AG20443 (cell line): Measurements from ENCODE around the gene TESMIN.

Source experiments
- DNase-seq: peaks from one replicate; pipeline ENCODE4 v3.0.0; 2012; ENCODE audit warnings: low spot score, mixed read lengths

Gene TESMIN

DNA sequence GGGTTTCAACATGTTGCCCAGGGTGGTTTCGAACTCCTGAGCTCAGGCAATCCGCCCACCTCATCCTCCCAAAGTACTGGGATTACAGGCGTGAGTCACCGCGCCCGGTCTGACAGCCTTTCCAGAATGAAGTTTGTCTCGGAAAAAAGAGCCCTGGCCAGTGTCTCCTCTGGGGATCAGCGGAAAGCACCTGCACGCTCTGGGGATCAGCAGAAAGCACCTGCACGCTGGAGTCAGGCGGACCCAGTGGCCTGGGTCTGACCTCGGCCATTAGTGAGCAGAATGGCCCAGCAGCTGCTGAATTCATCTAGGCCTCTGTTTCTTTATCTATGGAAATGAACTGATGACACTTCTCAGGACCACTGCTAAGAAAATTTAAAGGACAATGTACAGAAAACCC is 10.5 kb upstream of the TESMIN start:
- DNase-seq = no peak

DNA sequence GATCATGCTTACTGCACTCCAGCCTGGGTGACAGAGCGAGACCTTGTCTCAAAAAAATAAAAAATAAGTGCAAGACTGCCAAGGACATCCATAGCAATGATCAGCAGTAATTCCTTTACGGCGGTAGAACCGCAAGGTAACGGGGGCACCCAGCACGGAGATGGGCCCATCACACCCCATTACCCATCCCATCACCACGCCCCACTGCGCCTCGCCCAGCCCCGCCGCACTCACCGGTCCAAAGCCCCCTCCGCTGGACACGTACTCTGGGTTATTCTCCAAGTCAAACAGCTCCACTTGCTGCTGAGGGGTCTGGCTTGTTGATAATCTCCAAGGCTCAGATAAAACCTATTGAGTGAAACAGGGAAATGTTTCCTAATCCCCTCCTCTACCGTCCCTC is 8.7 kb upstream of the TESMIN start:
- DNase-seq = no peak

DNA sequence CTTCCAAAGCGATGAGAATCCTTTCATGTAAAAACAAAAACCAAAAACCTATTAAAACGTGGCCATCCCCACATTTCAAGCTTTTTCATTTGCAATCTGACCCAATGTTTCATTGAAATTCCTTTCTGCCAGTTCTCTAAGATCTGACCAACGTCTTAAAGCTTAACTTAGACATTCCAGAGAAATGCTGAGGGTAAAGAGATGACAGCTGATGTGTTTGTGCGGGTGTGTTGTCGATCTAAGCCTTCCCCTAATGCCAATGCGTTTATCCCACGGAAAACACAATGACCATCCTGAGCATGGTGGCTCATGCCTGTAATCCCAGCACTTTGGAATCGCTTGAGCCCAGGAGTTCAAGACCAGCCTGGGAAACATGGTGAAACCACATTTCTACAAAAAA is 6.4 kb upstream of the TESMIN start:
- DNase-seq = no peak

DNA sequence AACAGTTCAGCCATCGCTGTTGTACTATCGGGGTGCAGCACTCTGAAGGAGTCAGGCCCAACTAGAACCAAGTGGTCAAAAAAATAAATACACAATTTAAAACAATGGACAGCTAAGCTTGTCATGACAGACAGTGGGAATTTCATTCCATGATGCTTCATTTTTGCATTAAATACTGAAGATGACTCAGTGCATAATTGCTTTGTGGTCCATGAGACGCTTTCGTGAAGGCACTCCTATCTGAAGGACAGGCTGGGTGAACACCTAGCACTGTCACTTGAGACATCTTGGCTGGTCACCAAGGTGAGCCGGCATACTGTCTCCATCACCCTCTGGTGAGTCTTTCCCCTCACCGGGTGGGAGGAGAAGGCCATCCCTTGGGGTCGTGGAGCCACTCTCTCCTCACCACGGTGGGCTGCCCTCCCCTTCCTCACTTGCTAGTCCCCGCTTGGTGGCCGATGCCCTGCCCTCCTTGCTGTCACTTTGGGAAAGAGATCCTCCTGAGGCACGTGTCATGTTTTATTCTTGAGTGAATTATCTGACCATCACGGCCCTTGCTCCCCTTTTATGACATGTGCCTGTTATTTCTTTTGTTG is 4.9 kb upstream of the TESMIN start:
- no peak for DNase-seq

DNA sequence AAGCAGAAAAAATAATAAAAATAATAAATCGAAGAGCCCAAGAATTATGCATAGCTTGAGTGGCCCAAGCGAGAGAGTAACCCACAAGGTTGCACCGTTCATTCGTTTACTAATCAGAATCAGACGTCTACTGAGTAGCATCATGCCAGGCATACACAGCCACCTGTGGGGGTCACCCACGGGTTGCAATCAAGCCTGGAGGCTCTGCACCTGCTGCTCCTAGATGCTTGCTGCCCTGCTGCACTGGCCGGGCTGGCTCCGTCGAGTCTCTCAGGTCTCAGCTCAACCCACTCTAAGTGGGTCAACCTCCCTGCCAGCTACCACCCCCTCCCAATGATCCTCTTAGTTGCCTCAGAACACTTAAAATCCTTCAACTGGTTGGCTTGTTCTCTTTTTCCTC is 2.0 kb upstream of the TESMIN start:
- no peak for DNase-seq

DNA sequence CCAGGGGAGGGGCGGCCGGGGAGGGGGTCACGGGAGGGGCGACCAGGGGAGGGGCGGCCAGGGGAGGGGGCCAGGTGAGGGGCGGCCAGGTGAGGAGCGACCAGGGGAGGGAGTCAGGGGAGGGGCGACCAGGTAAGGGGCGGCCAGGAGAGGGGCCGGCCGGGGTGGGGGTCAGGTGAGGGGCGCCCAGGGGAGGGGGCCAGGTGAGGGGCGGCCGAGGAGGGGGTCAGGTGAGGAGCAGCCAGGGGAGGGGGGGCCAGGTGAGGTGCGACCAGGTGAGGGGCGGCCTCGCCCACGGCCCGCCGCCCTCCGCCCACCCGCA is 355 bp downstream of the TESMIN start:
- DNase-seq = no peak

DNA sequence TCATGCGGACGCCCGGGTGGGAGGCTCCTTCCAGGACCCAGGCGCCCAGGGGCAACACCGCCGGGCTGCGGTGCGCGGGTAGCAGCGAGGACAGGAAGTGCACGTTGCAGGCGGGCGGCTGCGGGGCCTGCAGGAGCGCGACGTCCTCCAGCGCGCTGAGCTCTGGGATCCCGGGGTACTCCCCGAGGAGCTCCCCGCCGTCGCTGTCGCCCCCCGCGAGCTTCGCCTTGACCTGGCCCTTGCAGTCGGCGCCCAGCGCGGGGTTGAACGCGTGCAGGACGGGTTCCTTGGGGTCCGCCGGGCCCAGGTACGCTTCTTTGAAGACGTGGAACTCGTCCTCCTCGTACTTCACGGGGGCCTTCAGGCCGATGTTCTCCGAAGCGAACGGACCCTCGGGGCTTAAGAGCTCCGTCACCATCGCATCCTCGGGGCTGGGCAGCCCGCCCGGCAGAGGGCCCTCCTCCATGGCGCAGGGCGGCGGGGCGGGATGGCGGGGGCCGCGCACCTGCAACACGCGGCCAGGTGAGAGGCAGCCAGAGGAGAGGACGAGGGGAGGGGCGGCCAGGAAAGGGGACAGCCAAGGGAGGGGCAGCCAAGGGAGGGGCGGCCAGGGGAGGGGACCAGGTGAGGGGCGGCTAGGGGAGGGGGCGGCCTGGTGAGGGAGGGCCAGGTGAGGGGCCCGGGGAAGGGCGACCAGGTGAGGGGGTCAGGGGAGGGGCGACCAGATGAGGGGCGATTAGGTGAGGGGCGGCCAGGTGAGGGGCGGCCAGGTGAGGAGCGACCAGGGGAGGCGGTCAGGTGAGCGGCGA is 921 bp downstream of the TESMIN start:
- no peak for DNase-seq

DNA sequence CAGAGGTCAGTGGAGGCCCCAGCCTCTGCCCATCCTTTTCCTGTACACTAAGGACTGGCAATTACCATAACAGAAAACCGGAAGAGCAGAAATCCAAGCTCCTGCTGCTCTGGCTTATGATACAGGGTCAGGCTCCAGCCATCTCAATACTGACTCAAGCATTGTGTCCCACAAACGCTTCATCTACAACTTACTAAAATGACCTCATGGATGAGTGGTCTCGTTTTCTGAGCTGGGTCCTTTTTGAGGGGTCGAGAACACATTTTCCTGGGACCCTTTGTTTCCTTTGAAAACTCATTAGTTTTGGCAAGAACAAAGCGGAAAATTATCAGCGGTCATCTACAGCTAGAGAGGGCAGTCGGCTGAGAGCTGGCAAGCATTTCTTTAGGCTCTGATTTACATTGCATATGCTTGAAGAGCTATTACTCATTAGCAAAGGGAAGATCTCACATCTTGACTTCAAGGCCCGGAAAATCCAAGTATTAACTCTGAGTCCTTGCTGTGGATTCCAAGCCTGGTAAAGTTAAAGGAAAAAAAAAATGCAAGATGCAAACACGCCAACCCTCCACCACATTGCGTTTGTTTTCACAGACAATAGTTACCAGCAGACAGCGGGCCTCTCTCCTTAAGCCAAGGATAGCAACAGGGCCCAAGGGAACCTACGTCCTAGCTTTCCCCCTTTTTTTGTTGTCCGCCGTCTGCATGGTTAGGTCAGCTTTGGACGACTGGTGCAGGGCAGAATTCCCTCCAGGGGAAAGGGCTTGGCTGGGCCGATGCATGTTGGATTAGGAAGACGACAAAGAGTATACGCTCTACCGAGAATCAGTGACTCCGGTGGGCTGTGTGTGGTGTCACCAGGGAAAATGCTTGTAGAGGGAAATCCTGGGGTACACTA is 1.8 kb downstream of the TESMIN start:
- no peak for DNase-seq

DNA sequence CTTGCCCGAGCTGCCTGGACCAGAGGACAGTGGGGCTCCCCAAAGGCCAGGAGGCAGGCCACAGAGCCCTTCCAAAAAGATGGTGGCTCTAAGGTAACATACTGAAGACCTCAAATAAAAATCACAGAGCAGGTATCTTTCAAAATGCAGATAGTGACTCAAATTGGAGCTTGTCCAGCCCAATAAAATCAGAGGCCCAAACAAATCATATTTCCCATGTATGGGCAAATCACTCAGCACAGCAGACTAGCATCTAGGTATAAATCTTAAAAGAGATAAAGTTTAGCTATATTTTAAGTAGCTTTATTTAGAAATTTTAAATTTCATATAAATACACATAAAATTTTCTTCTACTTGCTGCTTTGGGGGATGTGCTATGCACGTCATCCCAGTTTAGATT is 3.3 kb downstream of the TESMIN start:
- no peak for DNase-seq

DNA sequence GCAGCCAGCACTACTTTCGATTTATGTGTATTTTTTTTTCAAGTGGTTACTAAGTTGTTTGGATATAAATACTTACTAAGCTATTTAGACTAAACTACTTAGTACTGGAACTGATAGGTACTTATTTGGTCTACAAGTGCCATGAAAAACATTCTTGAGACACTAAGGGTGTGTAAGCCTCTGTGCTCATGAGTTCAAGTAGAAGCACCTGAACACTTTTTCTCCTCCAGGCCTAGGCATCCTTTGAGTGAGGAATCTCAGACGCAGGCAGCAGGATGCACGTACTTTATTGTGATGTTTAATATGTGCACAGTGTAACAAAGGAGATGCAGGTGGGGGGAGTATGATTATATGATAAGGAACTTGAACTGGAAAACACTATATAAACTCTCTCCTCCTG is 7.8 kb downstream of the TESMIN start:
- DNase-seq = no peak

DNA sequence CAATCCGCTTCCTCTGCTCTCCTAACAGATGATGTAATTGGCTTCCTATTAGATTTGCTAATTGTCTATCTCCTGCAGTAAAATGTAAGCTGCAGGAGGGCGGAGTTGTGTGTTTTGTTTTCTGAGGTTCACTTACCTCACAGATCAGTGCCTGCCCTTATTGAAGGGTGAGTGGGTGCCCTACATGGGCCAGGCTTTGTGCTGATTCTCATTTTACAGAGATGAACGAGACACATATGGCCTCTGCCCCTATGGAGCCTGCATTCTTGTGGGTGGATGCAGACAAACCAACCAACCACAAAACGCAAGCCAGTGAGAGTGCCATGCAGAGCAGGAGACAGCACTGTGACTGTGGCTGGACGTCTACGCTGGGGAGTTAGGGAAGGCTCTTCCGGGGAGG is 9.9 kb downstream of the TESMIN start:
- no peak for DNase-seq

DNA sequence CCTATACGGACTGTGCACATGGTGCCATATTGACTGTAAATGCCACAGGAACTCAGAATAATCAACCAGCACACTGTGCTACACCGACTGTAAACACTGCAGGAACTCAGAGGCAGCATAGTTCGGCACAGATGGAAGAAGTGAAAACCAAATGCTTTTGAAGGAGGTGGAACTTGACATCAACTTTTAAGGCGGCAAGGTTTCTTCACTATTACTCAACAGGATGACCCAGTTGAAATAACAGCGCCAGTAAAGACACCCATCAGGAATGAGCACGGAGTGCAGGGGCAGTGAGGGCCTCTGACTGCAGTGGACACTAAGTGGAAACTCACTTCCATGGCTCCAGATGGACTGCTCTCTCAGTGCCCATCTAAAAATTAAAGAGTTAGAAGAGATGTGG is 15.7 kb downstream of the TESMIN start:
- no peak for DNase-seq

DNA sequence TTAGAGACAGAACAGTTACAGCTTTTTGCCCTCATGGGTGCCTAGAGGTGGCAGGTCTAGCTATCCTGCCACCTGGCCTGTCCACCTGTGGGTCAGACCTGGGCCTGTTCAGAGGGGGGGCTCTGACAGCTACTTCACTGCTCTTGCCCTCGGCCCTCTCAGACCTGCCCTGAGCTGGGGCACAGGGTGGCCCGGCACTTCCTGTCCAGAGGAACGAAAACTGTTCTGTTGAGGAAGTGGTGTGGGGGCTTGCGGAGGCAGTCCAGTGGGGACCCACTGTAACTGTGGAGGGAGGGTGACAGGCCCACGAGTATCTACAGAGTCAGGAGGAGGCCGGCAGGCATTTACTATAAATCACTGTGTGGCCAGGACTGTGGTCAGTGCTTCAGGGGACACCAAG is 16.2 kb downstream of the TESMIN start:
- DNase-seq = no peak

DNA sequence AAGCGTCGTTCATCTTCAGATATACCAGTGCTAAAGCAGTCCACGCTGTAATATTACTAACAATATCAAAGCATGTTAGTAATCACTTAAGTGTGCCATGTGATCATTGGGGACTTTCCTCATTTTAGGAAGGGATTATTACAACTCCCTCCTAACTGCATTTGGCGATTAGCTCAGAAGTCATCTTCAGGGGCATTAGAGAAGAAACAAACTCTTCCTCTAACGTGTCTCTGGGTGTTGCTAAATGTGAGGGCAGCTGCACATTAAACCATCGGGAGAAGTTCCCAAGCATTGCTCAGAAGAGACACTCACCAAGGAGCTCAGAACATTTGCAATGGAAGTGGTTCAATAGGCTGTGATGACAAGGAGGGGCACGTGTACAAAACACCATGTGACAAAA is 17.2 kb downstream of the TESMIN start:
- DNase-seq = no peak

DNA sequence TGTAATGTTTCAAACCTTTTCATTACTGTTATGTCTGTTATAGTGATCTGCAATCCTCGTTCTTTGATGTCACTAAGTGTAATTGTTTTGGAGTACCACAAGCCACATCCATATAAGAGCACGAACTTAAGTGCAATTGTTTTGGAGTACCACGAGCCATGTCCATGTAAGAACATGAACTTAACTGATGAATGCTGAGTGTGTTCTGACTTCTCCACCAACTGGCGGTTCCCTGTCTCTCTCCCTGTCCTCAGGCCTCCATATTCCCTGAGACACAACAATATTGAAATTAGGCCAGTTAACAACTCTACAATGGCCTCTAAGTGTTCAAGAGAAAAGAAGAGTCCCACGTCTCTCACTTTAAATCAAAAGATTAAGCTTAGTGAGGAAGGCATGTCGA is 23.5 kb downstream of the TESMIN start:
- DNase-seq = no peak

DNA sequence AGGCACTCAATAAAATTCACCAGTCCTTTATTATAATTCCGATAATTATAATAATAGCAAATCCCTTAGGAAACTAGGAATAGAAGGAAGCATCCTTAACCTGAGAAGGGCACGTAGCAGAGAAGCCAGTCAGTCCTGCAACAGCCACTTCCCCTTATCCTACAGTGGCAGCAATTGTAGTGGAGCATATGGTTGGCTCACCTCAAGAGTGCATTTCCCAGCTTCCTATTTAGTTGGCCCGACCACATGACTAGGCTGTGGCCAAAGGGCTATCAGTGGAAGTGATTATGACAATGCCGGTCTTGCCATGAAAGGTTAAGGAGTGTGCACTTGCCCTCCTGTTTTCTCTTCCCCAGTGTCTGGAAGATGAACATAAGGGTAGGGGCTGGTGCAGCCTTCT is 27.0 kb downstream of the TESMIN start:
- DNase-seq = no peak

DNA sequence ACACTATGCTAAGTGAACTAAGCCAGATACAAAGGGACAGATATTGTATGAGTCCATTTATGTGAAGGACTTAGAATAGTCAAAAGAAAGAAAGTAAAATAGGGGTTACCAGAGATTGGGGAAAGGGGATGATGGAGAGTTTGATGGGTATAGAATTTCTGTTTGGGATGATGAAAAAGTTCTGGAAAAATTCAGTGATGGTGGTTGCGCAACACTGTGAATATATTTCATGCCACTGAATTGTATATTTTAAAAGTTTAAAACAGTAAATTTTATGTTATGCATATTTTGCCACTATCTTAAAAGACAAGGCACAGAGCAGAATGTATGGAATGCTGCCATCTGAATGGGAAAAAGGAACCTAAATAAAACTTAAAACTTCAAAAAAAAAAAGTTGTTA is 29.2 kb downstream of the TESMIN start:
- no peak for DNase-seq

DNA sequence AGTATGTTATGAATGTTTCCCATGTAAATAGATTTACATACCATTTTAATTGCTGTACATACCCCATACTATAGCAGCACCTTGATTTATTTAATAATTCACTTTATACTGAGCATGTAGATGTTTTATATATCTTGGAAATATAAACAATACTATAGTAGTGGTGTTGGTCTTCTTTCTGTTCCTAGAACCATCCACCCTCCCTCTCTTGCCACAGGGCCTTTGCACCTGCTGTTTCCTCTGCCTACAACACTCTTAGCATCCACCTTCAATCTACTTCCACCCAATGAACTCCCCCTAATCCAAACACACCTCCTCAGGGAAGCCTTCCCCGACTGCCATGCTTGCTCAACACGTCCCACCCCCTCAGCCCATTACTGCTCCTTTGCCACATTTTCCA is 30.2 kb downstream of the TESMIN start:
- no peak for DNase-seq

DNA sequence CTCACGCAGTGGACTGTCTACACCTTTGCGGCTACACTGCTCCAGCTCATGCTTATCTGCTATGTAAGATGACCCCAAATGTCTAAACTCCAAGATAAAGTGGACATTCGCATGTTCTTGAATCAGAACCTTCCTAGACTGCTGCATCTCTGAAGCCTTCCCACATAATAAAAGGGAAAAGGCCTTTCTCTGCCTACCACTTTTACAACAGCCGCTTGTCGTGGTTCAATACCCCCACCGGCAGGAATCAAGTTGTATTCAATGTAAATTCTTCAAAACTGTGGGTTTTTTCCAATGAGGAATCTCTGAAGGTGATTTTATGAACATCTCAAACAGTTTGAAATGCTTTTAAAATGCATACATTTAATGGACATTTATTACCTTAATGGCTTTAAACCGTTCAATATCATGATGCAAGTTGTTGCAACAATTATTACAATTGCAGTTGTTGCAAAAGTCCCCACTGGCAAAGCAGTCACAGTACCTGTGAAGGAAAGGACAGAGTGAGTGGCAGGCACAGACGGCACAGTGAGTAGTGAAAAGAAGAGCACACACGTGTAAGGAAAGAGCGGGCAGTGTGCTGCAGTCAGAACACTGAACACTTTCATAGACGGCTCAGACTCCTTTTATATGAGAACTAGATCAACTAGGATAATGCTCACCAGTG is 35.7 kb downstream of the TESMIN start:
- no peak for DNase-seq

DNA sequence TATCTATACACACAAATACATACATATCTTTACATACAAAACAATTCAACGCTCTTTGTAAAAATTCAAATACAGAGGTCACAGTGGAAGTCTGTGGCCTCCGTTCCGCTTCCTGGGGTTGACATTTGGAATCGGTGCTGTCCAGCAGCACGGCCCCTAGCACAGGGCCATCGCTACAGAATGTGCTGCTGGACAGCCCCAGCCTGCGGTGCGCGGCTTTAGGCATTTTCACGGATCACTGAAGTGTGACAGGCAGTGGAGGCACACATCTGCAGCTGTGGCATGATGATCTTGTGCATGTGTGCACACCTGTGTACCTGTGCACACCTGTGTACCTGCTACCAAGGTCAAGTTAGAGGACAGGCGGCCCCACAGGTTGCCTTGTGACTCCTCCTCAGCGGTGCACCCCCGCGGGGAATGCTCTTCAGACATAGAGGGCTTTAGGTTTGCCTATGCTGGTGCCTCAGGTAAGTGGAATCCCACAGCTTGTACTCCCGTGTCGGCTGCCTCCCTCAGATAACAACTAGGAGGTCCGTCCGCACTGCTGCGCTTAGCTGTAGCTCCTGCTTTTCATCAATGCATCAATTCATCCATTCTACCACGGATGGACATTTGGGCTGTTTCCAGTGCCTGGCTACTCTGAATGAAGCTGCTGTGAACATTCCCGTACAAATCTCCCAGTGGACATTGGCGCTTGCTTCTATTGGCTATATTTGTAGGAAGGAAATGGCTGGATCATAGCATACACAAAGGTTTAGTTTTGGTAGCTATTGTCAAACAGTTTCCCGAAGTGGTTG is 37.1 kb downstream of the TESMIN start:
- no peak for DNase-seq

DNA sequence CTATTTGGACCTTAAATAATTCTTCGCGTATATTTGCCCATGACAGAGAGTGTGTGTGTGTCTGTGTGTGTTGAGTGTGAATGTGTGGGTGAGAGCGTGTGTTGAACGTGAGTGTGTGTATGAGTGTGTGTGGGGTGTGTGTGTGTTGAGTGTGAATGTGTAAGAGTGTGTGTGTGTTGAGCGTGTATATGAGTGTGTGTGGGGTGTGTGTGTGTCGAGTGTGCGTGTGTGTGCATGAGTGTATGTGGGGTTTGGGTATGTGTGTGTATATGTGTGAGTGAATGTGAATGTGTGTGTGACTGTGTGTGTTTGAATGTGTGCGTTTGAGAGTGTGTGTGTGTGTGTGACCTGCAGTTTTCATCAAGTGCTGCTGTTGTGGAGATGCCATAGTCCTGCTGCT is 40.2 kb downstream of the TESMIN start:
- no peak for DNase-seq

DNA sequence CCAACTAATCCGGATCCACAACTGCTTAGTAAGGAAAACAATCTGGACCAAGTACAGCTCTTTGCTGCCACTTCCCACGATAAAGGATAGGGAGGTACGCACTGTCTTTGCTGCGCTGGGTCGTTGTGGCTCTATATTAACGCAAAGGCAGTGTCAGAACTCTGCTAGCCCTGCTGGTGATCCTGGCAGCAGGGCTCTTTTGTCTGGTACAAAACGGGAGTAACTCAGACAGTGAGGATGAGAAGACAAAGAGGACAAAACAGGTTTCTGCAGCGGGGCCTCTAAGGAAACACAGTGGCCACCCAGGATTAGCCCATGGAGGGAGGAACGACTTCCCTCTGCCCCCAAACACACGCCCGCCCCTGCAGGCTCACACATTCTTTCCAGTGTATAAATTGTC is 40.9 kb downstream of the TESMIN start:
- no peak for DNase-seq
